Measurements from ENCODE around the gene SRP9.

GRCh38 chr1:225808136-225808535, 30.5 kb downstream of the SRP9 start:
- no peak for TF ChIP-seq CTCF (conservative IDR thresholded peaks at IDR 0.05; ENCODE audit: low read length)
- no peak for TF ChIP-seq EZH2phosphoT487 (IDR thresholded peaks at IDR 0.05; ENCODE audit: borderline replicate concordance)
